GM19452 (cell line): ENCODE measurements around the gene OPN3.

ENCODE experiments used
- ATAC-seq: cut with Tn5 transposase; IDR thresholded peaks from one replicate; pipeline ENCODE4 v1.9.1; 2021; ENCODE audit not compliant: unreplicated experiment

OPN3 gene

DNA sequence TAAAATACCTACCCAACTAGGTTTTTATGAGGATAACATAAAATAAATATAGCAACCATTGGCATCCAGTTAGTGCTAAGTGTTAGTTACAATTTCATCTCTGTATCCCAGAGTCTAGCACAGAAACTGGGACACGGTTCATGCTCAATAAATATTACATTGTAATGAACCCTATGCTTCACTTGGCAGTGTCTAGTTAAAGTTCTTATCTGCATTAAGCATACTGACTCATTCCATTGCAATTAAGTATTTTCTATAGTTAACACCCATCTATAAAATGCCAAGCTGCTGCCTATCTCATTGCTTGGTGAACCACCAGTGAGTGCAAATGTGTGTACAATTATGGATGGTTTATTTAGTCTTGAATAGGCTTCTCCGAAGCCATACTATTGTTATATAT lies 15.2 kb downstream of the OPN3 start:
- ATAC-seq = no peak

DNA sequence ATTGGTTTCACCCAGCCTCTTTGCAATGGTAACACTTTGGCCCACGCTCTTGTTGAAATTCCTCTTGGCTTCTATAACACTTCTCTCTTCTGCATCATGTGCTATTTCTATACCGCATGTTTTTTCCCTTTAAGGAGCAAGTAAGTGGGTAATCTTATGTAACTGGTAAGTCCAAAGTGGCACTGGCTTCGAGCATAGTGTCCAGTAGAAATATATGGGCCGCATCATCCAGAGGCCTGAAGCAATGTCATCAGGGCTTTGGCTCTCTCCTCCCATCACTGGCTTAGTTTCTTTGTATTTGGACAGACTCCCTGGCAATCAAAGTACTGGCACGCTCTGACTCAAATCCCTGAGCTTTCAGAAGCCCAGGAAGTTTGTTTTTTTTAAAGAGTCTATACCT lies 17.5 kb downstream of the OPN3 start:
- ATAC-seq = no peak

DNA sequence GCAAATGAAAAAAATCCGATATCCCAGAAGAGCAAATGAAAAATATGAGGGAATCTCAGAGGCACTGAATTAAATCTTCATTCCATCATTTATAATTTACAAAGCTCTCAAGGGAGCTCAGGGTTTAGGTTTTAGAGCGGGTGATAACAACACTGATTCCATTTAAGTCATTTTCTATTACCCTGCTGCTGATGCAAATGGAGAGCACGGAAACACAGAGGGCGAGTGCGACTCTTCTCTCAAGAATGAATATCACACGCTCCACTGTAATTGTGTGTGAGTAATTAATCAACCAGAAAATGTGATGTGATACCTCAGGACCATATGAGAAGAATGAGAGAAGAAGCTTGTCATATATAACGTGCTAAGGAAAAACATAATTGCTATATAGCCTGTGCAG lies 22.7 kb downstream of the OPN3 start:
- no peak for ATAC-seq

DNA sequence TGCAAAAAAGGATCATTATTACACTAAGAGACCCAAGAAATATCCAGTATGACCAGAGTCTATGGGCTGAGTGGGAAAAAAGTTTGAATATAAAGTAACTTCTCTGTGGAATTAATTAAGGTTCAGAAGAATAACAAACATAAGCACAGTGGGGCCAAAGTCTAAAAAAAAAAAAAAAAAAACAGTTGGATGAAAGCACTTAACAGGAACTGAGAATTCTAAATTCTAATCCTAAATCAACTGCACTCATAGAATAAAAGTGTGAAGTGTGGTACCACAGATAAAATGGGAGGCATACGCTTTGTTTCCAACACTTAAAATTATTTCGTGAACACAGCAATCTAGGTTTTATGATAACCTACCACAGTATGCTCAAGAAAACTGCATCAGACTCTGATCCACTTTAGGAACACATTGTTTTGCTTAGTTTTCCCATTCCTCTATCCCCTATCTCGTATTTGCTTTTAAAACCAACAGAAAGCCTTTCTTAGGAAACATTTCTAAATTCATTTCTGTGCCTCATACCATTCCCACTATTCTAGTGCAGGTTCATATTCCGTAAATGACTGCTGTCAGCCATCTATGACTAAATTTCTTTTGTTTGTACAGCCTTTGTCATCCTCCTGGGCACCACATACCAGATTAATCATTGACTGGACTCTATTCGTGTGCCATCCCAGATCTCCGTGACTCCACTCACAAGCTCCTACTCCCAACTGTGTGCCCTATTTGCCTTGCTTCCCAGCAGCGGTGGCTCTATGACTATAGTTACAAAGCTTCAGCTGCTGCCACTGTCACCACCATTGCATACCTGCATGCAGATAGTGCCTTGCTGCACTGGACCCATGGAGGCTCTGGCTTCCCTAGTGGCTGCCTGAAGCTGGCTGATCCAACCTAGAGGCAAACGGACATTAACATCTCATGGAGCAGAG lies 24.9 kb downstream of the OPN3 start:
- ATAC-seq = no peak

DNA sequence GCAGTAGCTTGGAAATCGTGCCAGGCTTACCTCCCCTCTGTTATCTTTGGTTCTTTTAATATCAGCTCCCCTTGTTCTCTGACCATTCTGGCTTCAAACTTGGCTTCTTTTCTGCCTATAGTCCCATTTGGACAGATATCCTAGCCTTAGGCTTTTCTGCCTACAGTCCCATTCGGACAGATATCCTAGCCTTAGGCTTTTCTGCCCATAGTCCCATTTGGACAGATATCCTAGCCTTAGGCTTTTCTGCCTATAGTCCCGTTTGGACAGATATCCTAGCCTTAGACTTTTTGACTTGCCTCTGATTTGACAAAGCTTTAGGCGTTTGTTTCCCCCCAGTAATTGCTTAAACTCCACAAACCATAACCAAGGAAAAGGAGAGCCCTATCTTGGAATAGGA lies 25.6 kb downstream of the OPN3 start:
- ATAC-seq = no peak

DNA sequence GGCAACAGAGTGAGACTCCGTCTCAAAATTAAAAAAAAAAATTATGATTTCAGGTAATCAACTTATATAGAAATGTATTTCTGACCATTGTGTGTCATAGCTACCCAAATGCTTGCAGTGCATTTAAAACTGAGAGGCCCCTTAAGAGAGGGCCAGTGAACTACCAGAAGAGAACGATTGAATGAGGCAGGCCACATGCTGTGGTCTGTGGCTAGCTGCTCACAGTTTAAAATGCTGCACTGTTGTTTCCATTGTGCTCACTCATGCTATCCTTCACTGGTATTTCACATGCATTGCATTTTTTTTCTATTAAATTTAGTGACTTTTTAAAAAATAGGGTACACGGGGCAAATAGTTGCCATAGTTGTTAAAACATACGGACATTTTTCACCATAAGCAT lies 26.0 kb downstream of the OPN3 start:
- ATAC-seq = no peak

DNA sequence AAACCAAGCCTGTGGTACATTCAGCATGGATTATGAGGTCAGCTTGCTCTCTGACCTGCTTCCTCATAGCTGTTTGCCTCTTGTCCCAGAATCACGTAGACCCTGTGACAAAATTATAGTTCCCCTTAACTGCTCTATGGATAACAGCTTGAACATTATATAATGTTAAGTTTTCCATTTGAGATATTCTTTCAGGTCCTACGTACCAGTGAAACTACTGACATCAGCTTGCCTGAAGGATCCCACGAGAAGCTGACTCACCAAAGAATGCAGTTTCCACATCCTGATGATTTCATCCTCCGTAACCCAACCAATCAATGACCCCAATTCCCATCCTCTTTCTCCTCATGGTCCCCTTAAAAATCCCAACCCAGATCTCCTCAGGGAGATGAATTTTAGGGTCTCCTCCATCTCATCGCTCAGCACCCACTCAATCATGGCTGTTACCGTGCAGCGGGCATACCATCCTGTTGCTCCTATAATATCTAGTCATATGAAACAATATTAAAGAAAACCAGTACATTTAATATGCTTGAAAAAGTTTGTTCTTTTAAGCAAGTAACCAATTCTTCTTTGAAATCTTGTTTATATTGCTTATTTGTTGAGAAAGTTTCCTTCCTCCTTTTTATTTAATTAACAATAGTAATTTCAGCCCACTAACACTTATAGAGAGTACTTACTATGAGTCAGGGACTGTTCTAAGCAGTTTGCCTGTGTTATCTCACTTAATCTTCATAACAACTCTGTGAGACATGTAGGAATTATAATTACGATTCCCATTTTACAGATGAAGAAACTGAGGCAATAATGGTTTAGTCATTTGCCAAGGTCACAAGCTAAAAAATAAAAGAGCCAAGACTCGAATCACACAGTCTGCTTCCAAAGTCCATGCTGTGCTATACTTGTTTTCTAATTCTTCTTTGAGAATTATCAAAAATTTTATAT lies 27.4 kb downstream of the OPN3 start:
- no peak for ATAC-seq

DNA sequence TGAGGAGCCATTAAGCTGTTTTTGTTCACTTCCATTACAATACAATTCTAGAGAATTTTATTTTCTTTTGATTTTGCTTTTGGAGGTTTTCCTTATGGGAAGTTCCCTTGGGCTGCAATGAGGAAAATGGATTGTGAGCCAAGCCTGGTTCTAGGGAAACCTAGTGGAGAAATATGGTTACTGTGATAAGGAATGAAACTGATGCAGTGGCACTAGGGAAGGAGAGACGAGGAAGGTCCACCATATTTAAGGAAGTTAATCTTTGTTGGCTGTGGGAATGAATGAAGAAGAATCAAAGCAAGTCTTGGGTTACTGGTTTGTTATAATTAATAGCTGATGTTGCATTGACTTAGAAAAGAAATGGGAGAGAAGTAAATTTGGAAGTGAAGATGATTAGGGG lies 28.4 kb downstream of the OPN3 start:
- ATAC-seq = no peak

DNA sequence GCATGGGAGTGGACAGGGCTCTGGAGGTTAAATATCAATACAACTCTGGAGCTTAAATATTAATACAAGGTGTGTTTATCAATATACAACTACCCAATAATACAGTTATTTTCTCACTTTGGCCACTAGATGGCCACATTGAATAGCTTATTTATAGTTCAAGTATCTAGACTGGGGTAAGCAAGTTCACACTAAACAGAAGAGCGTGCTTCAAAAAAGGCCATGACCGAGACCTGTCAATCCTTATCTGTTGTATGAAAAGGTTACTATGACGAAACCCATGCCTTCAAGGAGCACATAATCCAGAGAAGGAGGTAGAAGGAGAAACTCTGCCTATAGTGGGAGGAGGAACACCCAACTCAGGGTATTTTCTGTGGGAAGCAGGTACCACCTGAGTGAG lies 29.1 kb downstream of the OPN3 start:
- peak; percentile 93 for ATAC-seq

DNA sequence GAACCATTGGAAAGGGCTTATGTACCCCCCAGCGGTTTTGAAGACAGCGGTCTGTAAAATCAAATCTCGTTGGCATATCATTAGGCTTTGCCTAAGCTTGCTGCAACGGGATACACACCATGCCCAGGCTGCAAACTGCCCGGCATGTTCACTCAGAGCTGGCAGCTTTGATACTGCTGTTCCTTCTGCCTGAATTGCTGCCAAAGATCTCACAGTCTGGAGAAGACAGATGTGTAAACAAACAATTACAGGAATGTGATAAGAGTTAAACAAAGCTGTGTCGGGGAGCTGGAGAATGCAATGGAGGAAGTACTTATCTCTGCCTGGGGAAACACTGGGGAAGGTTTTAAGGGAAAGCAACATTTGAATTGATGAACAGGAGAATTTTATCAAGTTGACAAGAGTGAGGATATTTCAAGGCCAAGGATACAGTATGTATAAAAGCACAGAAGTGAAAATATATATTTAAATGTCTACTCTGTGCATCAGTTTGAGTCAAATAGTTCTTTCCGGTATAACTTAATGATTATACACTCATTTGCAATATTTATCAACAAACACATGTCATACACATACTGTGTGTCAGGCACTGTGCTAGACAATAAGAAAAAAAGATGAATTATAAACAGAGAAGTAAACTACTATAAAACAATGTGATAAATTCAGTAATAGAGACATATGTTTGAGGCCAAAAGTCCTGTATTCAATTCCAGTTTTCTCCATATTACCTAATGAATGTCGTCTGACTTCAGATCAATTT lies 29.9 kb downstream of the OPN3 start:
- no peak for ATAC-seq

DNA sequence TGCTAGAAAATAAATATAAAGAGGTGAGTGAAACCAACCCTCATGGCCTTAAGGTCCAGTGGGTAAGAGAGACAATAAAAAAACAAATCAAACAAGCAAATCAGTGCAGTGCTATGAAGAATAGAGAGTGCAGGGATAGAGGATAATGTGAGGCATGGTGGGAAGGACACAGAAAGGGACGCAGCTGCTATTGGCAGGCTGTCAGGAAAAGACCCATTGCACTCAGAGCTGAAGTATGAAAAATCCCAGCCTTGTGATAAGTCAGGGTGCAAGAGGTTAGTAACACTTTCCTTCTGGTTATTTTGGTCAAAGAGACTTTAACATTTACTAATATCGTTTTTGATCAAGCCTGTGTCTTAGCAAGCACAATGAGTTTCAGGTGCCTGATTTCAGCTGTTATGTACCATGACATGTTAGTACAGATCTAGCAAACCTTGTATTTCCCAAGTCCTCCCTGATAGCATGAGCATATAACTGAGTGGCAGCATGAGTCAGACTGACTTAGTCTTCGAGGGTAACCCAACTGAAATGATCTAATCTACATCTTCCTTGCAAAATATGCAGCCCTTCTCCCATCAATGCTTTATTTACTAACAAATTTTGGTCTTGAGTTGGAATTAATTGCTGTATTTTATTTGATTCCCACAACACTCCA lies 31.7 kb downstream of the OPN3 start:
- ATAC-seq = no peak

DNA sequence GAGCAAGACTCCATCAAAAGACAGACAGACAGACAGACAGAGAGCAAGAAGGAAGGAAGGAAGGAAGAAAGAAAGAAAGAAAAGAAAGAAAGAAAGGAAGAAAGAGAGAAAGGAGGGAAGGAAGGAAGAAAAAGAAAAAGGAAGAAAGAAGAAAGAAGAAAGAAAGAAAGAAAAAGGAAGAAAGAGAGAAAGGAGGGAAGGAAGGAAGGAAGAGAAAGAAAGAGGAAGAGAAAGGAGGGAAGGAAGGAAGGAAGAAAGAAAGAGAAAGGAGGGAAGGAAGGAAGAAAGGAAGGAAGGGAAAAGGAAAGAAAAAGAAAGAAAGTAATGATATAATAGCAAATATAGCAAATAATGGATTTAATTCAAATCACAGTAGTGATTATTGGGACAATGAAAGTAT lies 32.7 kb downstream of the OPN3 start:
- ATAC-seq = no peak

DNA sequence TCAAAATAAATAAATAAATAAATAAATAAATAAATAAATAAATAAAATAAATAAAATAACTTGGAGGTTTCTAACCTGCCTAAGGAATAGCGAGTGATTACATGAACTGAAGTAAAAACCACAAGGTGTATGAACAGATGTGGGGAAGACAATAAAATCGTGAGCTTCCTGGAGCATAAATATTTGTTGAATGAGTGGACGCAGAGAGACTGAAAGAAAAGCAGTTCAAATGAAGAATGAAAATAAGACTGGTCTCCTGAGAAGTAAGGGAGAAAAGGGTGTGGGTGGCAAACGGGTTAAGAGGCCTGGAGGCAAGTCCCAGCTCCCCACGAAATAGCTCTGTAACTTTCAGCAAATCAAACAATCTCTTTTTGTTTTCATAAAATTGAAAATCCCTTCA lies 33.6 kb downstream of the OPN3 start:
- ATAC-seq = no peak

DNA sequence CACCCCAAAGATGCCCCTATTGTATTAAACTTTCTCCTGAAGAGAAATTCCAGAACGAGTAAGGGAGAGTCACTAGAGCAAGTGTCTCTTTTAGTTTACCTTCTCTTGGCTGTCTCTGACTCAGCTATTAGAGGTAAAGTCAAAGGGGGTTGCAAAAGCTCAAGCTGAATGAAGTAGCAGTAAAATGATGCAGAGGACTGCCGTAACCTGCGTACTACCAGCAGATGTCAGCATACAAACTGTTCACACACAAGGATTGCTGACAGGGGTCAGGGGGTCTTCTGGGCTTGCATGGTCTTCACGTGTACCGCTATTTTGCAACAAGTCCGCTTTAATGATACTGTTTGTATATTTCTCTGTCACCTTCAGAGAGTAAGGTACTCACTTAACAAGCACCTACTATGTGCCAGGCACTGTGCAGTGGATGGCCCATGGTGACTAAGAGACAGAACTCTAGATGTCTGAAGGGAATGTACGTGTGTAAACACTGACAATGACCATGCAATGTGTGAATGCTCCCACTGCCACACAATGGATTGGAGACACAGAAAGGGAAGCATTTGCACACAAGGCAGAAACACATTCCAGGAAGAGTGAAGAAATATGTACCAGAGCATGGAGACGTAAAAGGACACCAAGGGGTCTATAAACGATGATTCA lies 34.9 kb downstream of the OPN3 start:
- ATAC-seq = no peak

DNA sequence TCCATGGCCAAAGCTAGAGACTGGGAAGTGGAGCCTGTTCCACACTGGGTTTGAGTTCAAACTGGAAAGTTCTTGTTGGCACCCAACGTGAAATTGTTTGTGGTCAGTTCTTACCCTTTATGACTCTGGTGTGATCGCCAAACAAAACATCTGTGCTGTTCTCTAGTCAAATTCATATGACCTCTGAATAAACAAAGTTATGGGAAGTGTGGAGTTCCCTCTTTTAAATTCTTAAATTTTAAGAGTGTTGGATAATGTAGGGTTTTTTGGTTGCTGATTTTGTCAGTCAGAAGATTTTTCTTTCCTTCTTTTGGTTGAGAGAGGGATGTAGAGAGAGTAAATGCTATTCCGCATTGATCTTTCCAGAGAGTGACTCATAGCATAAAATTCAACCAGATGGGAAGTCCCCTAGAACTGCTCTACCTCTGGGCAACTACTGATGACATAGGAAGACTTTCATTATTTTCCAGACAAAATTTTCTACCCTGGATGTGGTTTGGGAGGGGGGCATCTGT lies 36.4 kb downstream of the OPN3 start:
- ATAC-seq = no peak

DNA sequence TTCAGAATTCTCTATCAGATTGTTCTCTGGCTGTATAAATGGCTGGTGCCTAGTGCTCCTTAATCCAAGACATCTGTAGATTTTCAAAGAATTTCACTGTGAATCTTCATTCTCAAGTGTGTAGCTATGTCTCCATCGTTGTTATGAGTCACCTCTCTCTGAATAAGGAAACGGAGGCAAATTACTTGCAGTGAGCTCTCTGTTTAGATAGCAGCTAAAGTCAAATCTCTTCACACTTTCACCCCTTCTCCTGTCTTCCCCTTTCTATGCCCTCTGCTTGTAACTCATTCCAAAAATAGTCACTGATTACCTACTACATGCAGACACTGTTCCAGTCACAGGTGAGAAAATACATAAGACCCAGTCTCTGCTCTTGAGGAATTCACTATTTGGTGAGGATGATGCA lies 39.7 kb downstream of the OPN3 start:
- peak; percentile 84 for ATAC-seq

DNA sequence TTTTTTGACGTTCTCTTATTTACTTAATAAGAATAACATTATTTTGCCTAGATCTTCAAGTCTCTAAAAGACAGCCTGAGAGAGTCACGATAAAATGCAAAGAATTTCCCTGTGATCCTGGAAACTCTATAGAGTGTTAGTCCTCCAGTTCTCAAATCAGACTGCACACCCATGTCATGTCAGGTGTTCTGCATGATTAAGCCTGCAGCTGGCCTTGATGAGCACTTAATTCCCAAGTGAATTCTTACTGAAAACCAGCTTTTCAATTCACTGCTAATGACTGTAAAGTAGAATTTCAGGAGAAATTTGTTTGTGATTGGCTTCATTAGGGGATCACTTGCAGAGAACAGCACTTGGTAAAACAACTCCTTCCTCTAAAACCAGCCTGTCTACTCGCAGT lies 41.9 kb downstream of the OPN3 start:
- no peak for ATAC-seq

DNA sequence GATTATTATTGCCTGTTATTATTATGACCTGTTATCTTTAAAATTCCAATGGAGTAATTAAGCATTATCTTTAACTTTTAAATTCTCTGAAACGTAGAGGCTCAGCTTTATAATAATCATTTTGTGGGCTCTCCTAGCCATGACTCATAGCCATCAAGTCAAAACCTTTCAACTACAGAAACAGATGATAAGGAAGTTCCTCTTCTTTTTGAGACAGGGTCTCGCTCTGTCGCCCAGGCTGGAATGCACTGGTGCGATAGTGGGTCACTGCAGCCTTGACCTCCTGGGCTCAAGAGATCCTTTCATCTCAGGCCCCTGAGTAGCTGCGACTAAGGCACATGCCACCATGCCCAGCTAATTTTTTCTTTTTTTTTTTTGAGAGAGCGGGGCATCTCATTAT lies 43.5 kb downstream of the OPN3 start:
- ATAC-seq = no peak

DNA sequence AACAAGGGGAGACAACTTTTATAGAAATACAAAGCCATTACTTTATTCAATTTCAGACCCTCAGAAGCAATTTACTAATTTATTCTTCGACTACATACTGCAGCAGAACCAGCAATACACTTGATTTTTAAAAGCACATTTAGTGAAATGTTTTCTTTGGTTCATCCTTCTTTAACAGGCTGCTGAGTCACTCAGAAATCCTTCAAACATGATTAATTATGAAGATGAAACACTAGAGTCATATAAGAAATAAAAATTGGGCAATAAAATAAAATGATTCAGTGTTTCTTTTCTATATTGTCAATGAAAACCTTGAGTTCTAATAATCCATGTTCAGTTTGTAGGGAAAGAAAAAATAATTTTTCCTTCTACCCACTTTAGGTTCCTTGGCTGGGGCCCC lies 47.0 kb downstream of the OPN3 start:
- ATAC-seq = no peak
